ENCODE results near the gene KCNIP1.

The KCNIP1 gene

GRCh38 chr5:170603578-170604565 is 100.1 kb downstream of the KCNIP1 start:
- FAIRE-seq = no peak

GRCh38 chr5:170606941-170607340 is 103.1 kb downstream of the KCNIP1 start:
- FAIRE-seq = no peak

- no peak for FAIRE-seq
Measured at GRCh38 chr5:170611449-170612090, 107.8 kb downstream of the KCNIP1 start.

- no peak for FAIRE-seq
Measured at GRCh38 chr5:170612256-170612678, 108.4 kb downstream of the KCNIP1 start.

DNA sequence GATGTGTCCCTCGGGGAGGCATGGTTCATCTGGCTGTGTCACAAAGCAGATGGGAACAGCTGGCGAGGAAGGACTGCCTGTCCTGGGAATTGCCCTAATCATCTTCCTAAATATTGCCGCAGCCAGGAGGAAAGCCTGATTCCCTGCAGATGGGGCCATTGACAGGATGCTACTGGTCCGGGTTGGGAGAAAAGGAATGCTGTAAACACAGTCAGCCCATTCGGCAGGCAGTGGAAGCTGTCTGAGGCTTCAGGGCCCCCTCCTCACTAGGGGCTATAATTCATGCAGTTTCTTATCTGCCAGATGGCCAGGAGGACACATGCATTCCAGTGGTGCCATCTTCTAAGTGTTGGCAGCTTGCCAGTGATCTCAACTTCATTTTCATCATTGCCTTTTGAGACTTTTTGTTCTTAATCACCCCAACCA is 110.3 kb downstream of the KCNIP1 start:
- FAIRE-seq = no peak

- FAIRE-seq = no peak
Measured at GRCh38 chr5:170614720-170615119, 110.9 kb downstream of the KCNIP1 start.

DNA sequence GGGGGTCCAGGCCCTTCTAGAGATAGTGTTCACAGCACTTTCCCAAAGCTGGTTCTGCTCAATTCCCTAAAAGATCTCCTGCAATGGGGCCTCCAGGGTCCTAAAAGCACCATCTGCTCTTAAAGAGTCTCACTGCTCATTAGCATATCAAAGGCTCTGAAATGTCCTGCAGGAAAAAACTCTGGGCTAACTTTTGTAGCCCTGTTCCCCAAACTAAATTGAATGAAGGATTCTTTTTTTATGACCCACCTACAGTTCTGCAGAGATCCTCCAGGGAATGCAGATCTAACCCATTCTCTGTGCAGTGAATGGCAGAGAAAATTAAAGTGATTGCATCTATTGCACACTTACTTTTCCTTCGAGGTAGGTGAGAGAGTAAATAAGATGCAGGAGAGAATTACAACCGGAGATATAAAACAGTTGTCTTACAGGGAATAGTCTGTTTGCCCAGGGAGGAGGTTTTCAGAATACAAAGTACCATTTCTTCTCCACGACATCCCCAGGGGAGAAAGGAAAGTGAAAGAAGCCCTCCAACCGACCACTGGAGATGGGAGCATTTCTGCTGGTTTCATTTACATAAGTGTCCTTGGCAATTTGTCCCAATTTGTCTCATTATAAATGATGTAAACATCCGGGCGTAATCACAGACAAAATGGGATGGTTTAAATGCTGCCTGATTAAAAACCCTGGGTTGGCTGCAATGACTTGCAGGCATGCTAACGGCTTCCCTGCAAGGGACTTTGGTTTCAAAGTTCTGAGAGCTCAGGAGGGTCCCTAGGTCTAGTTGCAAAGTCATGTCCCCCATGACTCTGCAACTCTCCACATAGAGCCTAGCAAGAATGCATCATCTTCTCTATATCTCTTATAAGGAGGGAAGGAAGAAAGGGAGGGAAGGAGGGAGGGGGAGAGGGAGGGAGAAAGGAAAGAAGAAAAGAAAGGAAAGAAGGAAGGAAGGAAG is 114.0 kb downstream of the KCNIP1 start:
- no peak for FAIRE-seq

DNA sequence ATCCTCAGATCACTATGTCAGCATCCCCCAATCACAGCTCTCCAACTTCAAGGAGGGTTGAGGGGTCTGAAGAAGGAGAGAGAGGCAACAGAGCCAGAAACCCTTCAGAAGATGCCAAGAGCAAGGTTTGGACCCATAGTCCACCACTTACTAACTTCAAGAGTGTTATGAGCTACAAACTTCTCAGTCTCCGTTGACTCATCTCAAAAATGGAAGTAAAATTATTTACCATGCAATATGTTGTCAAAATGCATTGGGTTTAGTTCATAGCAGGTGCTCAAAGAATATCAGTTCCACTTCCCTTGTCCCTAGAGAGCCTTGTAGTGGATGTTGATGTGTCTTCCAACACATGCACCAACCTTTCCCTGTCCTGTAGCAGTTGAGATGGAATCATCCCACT is 116.0 kb downstream of the KCNIP1 start:
- no peak for FAIRE-seq

DNA sequence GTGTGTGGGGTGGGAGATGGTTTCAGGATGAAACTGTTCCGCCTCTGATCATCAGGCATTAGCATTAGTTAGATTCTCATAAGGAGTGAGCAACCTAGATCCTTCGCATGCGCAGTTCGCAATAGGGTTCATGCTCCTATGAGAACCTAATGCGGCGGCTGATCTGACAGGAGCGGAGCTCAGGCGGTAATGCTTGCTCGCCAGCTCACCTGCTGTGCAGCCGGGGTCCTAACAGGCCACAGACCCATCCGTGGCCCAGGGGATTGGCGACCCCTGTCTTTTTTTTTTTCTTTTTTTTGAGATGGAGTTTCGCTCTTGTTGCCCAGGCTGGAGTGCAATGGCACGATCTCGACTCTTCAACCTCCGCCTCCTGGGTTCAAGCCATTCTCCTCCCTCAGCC is 119.1 kb downstream of the KCNIP1 start:
- FAIRE-seq = no peak

DNA sequence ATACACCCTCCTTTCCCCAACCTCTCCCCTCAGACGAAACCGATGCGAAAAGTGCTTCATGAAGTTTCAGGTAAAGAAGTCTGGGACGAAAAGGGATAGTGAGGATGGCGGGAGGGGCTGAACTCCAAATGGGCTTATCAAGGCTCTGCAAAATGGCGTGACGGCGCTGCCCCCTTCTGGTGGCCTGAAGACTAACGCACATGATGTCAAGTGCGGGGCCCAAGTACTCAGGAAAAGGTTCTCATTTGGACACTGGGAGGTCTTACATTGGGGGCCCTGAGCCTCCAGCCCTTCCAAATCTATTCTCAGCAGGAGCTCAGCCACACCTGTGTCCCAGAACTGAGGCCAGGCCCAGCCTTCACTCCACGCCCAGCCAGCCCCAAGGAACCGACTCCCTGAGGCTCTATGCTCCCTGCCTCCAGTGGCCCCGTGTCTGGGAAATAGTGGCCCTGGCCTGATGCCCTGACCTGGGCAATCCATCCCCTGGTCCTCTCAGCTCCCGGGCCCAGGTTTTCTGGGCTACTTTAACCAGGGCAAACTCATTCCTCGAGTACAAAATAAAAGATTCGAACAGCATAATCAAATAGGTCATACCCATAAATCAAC is 119.9 kb downstream of the KCNIP1 start:
- FAIRE-seq = no peak

GRCh38 chr5:170625221-170626165 is 121.7 kb downstream of the KCNIP1 start:
- no peak for FAIRE-seq

DNA sequence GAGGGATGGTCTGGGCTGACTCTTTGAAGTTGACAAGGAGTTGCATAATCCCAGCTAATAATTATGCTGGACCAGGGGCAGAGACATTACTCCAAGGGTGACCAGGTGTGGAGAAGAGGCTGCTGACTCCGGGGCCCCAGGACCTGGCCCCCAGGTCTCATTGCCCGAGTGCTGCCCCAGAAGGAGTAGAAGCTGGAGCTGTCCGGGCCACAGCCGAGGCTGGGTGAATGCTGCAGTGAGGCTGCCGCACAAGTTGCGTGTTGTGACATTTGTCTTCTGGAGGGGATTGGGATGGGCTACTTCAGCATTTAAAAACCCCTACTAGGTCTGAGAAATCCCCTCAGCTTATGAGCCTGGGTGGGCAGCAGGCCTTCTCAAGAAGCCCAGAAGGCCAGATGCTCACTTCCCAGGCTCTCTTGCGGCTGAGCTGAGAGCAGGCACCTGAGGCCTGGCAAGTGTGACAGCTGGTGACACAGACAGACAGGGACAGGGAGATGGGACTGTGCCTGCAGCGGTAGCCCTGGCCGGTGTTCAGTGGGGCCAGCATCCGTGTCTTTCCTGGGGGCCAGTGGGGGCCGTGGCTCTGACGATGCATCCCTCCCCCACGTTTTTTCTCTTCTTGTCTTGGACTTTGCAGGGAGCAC is 122.8 kb downstream of the KCNIP1 start:
- no peak for FAIRE-seq

DNA sequence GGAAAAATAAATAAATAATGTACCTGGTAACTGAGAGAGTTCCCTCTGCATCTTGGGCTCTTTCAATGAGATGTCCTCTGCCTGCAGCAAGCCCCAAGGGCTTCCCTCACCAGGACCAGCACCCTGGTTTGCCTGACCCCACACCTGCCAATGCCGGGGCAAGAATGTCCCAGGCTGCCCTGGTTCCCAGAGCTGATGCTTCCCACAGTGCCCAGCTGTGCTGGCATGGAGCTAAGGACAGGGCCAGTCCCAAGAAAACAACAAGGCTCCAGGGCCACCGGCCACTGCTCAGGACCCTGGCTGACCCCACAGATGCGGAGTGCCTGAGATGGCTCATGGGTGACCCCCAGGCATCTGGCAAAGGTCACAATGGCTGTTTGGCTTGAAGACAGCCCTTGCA is 123.5 kb downstream of the KCNIP1 start:
- no peak for FAIRE-seq

- no peak for FAIRE-seq
Measured at GRCh38 chr5:170628028-170628427, 124.2 kb downstream of the KCNIP1 start.

DNA sequence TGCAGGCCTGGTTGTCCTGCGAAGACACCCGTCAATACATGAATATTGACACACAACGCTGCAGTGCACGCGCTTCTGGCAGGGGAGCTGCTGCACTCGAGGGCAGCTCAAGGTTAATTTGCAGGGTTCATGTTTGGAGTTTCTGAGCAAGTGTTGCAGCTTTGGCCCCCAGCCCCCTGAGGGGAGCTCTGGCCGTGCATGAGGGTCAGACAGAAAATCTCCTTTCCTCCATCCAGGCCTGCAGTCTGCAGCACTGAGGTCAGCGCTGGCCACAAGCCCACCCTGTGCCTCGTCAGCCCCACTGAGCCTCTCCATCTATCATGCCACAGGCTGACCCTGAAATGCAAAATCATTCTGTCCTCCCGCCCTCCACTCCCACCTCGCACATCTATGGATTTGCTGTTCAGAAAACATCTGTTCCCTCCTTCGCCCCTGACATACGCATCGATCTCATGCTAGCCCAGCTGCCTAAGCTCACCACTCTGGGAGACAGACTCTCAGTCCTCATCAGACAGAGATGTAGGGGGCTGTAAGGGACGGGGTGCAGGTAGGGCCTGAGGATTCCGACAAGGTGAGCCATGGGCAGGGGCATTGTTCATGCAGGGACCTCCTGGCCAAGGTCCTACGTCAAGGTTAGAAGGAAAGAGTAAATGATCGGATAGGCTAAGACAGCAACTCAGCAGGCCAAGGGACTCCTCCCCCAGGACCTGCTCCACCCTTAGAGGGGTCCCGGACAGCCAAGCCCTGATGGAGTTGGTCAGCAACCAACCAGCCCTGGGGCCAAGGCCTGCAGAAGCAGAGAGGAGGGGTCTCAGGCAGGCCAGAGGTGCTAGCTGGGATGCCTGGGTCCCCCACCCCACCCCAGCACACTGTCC is 125.1 kb downstream of the KCNIP1 start:
- FAIRE-seq = no peak

DNA sequence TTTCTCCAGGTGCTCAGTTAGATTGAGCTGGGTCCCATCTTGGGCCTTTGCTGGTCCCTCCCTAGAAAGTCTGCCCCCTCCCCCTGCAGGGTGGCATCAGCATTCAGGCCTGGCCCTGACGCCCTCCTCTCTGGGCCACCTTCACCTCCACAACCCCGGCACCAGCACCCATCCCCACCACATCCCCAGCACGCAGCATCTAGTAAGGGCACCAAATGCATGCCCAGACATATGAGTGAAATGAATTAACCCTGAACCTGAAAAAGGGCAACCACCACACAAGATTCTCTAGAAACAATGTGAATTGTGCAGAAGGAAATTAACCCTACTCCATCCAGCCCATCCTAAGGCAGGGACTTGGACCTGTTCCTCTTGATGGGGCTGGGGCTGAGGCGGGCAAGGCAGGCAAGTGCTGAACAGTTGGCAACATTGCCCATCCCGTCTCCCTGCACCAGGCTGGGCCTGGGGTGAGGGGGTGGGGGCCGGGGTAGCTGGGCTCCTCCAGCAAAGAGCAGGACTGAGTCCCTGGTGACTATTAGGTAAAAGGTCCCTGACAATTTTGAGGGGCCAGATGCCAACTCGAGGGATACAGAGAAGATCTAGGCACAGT is 125.9 kb downstream of the KCNIP1 start:
- no peak for FAIRE-seq

- no peak for FAIRE-seq
Measured at GRCh38 chr5:170630226-170630625, 126.4 kb downstream of the KCNIP1 start.

DNA sequence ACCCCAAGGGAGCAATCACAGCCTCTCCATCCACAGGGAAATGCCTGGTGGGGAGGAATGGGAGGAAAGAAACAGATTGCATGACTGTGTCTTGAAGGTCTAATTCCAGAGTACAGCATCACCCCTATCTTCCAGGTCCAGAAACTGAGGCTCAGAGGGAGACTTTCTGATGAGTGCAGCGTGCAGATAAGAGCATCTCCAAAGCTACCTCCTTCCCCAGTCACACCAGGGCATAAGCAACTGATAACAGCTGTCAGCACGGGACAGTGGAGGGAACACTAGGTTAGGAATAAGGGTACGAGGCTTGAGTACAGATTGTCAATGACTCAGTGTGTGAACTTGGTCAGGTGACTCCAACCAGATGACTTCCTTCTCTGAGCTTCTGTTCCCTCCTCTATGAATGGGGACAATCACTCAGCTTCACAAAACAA is 126.9 kb downstream of the KCNIP1 start:
- no peak for FAIRE-seq

Measured in colon (tissue), 2 donors.